B cell (primary cell): Measurements from ENCODE around the gene NUCKS1. TPM values are rescaled to one million over a fixed set of nuclear protein-coding genes. Genes with fewer than 3 reads are reported as not detected.

ENCODE experiments used
- ATAC-seq: fragments of 200-7000 bp; cut with Tn5 transposase; one replicate; pipeline ENCODE4 v1.10.0; 2021; ENCODE audit warnings: low read depth, mild to moderate bottlenecking, moderate number of reproducible peaks, moderate library complexity
- CTCF ChIA-PET: fragments of 350-600 bp; sonication (Branson Sonifier 250); formaldehyde crosslinking; loops from one replicate; lab custom pipeline; 2021; ENCODE audit warnings: antibody characterized with exemption, inconsistent platforms; lab: Charles Lee
- POLR2A ChIA-PET: fragments of 350-600 bp; sonication (Branson Sonifier 250); formaldehyde crosslinking; loops from one replicate; lab custom pipeline; 2021; ENCODE audit warnings: antibody characterized with exemption; lab: Charles Lee
- DNase-seq: peaks from one replicate; pipeline ENCODE4 v3.0.0; 2013
- H2AFZ ChIP-seq: 2 replicates; pipeline ENCODE4 v1.6.1; 2012; ENCODE audit warnings: mild to moderate bottlenecking, low read depth, low read length; ENCODE audit not compliant: insufficient read depth, poor library complexity, severe bottlenecking
- H3K27ac ChIP-seq, 2 donors: 1 replicate in 1 of 2; 2 replicates in 1 of 2; pipeline ENCODE4 v1.5.1; 2012 to 2013; ENCODE audit warnings: low read length in 2 of 2, mild to moderate bottlenecking in 2 of 2, moderate library complexity in 1 of 2
- H3K27me3 ChIP-seq, 4 experiments: fragments of 200-600 bp in 1 of 4; sonication (generic) in 1 of 4; replicated peaks in 1 of 4; 1 replicate in 2 of 4; 2 replicates in 2 of 4; pipeline versions ENCODE4 v1.6.1 to v1.7.0; 2013 to 2016; ENCODE audit warnings: low read length in 3 of 4, mild to moderate bottlenecking in 2 of 4, mixed read lengths in 1 of 4, moderate library complexity in 1 of 4; ENCODE audit not compliant: insufficient read depth in 4 of 4, control insufficient read depth in 3 of 4; ENCODE audit errors: control extremely low read depth in 1 of 4
- H3K36me3 ChIP-seq, 2 experiments: replicated peaks in 1 of 2; 1 replicate in 1 of 2; 2 replicates in 1 of 2; pipeline versions ENCODE4 v1.6.1 to v1.7.1; 2013; ENCODE audit warnings: low read length in 1 of 2; ENCODE audit not compliant: insufficient read depth in 2 of 2, control insufficient read depth in 1 of 2; ENCODE audit errors: control extremely low read depth in 1 of 2, extremely low read depth in 1 of 2
- H3K4me1 ChIP-seq, 2 donors: fragments of 200-600 bp in 1 of 2; sonication (generic) in 1 of 2; 1 replicate in 1 of 2; 2 replicates in 1 of 2; pipeline versions ENCODE4 v1.5.1 to v1.6.1; 2013 to 2017; ENCODE audit warnings: low read length in 2 of 2; ENCODE audit not compliant: control insufficient read depth in 2 of 2, insufficient read depth in 2 of 2
- H3K4me2 ChIP-seq: replicated peaks from 2 replicates; pipeline ENCODE3; 2012; ENCODE audit warnings: mild to moderate bottlenecking, low read depth, low read length; ENCODE audit not compliant: poor library complexity, severe bottlenecking
- H3K4me3 ChIP-seq, 5 experiments: fragments of 200-600 bp in 1 of 5; sonication (generic) in 1 of 5; 1 replicate in 3 of 5; 2 replicates in 2 of 5; pipeline versions ENCODE4 v1.5.1 to v1.7.0; 2011 to 2016; ENCODE audit warnings: low read length in 4 of 5, mild to moderate bottlenecking in 4 of 5, low read depth in 2 of 5, control low read depth in 1 of 5, moderate library complexity in 1 of 5; ENCODE audit not compliant: insufficient read depth in 1 of 5; ENCODE audit errors: control extremely low read depth in 1 of 5, extremely low read depth in 1 of 5
- H3K79me2 ChIP-seq: fragments of 200-600 bp; sonication (generic); one replicate; pipeline ENCODE4 v1.6.0; 2016; ENCODE audit warnings: low read length; ENCODE audit not compliant: control insufficient read depth, insufficient read depth
- H3K9ac ChIP-seq: fragments of 200-600 bp; sonication (generic); 2 replicates; pipeline ENCODE4 v1.6.1; 2017; ENCODE audit warnings: mild to moderate bottlenecking, low read length, moderate library complexity
- H3K9me3 ChIP-seq, 3 donors: one replicate each; pipeline versions ENCODE4 v1.6.1 to v1.7.1; 2013; ENCODE audit warnings: low read length in 2 of 3; ENCODE audit not compliant: control insufficient read depth in 2 of 3, insufficient read depth in 1 of 3; ENCODE audit errors: control extremely low read depth in 1 of 3
- H4K20me1 ChIP-seq: 2 replicates; pipeline ENCODE4 v1.6.0; 2012; ENCODE audit warnings: mild to moderate bottlenecking, low read length; ENCODE audit not compliant: insufficient read depth, control insufficient read depth, poor library complexity, severe bottlenecking
- H3K27ac Mint-ChIP-seq: one replicate; pipeline ENCODE4 v1.8.0; 2021; ENCODE audit warnings: mixed read lengths
- H3K27me3 Mint-ChIP-seq: one replicate; pipeline ENCODE4 v1.8.0; 2021; ENCODE audit warnings: mixed read lengths
- H3K4me1 Mint-ChIP-seq: one replicate; pipeline ENCODE4 v1.8.0; 2021; ENCODE audit warnings: mixed read lengths
- H3K4me3 Mint-ChIP-seq: one replicate; pipeline ENCODE4 v1.8.0; 2021; ENCODE audit warnings: mixed read lengths
- H3K9me3 Mint-ChIP-seq: one replicate; pipeline ENCODE4 v1.8.0; 2022; ENCODE audit warnings: mixed read lengths; ENCODE audit not compliant: insufficient read depth
- CTCF ChIP-seq: fragments of 200-600 bp; IDR thresholded peaks from one replicate; pipeline ENCODE4 v1.8.0; 2022; ENCODE audit warnings: antibody characterized with exemption, mild to moderate bottlenecking
- EZH2 ChIP-seq: IDR thresholded peaks from 2 replicates; pipeline ENCODE4 v1.6.1; 2012; ENCODE audit warnings: borderline replicate concordance, low read depth, mild to moderate bottlenecking, moderate library complexity, low read length; ENCODE audit not compliant: insufficient read depth, poor library complexity, severe bottlenecking
- WGBS: methylation state at CpG from one replicate; pipeline ENCODE4 v1.1.5; 2013; ENCODE audit warnings: missing lambda C conversion rate; ENCODE audit not compliant: insufficient coverage; 5-methylcytosine and 5-hydroxymethylcytosine counted together
- intact Hi-C: fragments of 100-400 bp; cut with micrococcal nuclease; formaldehyde crosslinking; loops from one replicate; pipeline ENCODE4 v1.10.0; 2022
- polyA plus RNA-seq: library from polyadenylated mRNA; depleted of rRNA; stranded (reverse); fragments of >200 nt; gene quantifications from 2 replicates; pipeline ENCODE4 v1.2.3, GENCODE V29; 2012
- total RNA-seq, 2 donors: library from RNA; stranded (reverse); fragments of 120-200 nt in 1 of 2; gene quantifications; 1 replicate in 1 of 2; 2 replicates in 1 of 2; pipeline versions ENCODE4 v1.2.3 to v1.2.4, GENCODE V29; 2013 to 2022

NUCKS1 gene
- total and polyA plus RNA-seq, 2 donors (not counting 1 experiment from before 2014, with no cell fraction given) = 6.5 to 90.1 TPM

GRCh38 chr1:205791568-205792180 is 41.7 kb upstream of the NUCKS1 start:
- Histone ChIP-seq H3K4me1 (peaks cover 5 to 27% of the 10 kb centered on the region in 2 donors), H3K9ac (no peak overlapping the region), H2AFZ (no peak overlapping the region), H3K9me3 (no peaks in the 10 kb centered on the region), H3K79me2 (no peaks in the 10 kb centered on the region), H3K4me3 (no peak overlapping the region), H4K20me1 (no peaks in the 10 kb centered on the region), H3K27ac (no peak overlapping the region), H3K36me3 (peaks cover 0 to 40% of the 10 kb centered on the region in 2 experiments), H3K4me2 (no peak overlapping the region), H3K27me3 (no peaks in the 10 kb centered on the region)
- ChIA-PET CTCF (interaction anchor here (0.6 to 12.1 kb wide), 41 partner anchors 9 to 323 kb away, joined by 3 to 434 read pairs (median 5); partner anchors contain the start of genes PM20D1, RAB29 and SLC41A1), POLR2A (interaction anchor here (2.4 kb wide), 1 partner anchor 186 kb away, joined by 7 read pairs; no protein-coding TSS in a partner anchor)
- DNase-seq (peak; percentile 74), ATAC-seq (peak; percentile 82)
- Mint-ChIP-seq H3K4me1 (peaks cover 27% of the 10 kb centered on the region), H3K9me3 (no peaks in the 10 kb centered on the region), H3K27me3 (no peaks in the 10 kb centered on the region), H3K27ac (peak overlapping the region; percentile 42), H3K4me3 (no peak overlapping the region)
- TF ChIP-seq EZH2 = no peak
- peak; percentile 82 for TF ChIP-seq CTCF
- intact Hi-C loops = loop anchor here (1.0 to 2.0 kb wide), 6 partner anchors 67 to 315 kb away; no protein-coding TSS in a partner anchor
- WGBS = 53% methylated on average over 4 of the region's 5 CpGs

- H3K4me1 ChIP-seq = peaks cover 0 to 3% of the 10 kb centered on the region in 2 donors
- WGBS = 95% methylated on average over 6 of the region's 10 CpGs
- no peaks in the 10 kb centered on the region for H4K20me1 ChIP-seq
- H3K27me3 ChIP-seq = no peaks in the 10 kb centered on the region
- no peak for ATAC-seq
- H3K36me3 ChIP-seq = peaks cover 0 to 16% of the 10 kb centered on the region in 2 experiments
- no peak overlapping the region for H3K4me3 Mint-ChIP-seq
- intact Hi-C loops = no loop called here
- H3K27ac Mint-ChIP-seq = no peak overlapping the region
- H3K9me3 ChIP-seq = no peaks in the 10 kb centered on the region
- no peaks in the 10 kb centered on the region for H3K27me3 Mint-ChIP-seq
- TF ChIP-seq EZH2 (no peak), CTCF (no peak)
- no peak overlapping the region for H3K4me3 ChIP-seq
- H3K4me1 Mint-ChIP-seq = peaks cover 4% of the 10 kb centered on the region
- H3K9ac ChIP-seq = no peak overlapping the region
- DNase-seq = no peak
- ChIA-PET POLR2A (no interaction called here), CTCF (interaction anchor here (0.6 to 12.1 kb wide), 4 partner anchors 118 to 305 kb away, joined by 3 to 434 read pairs (median 4); no protein-coding TSS in a partner anchor)
- no peaks in the 10 kb centered on the region for H3K79me2 ChIP-seq
- H2AFZ ChIP-seq = no peak overlapping the region
- no peak overlapping the region for H3K27ac ChIP-seq
- H3K9me3 Mint-ChIP-seq = no peaks in the 10 kb centered on the region
- H3K4me2 ChIP-seq = no peak overlapping the region
Observed at GRCh38 chr1:205787287-205787916, 37.4 kb upstream of the NUCKS1 start.
